GM21447 (cell line): ENCODE data around the gene IQGAP2.
A peak's percentile ranks its signal among the peaks of the same experiment; 100 is the strongest.
"Not testable (repeated sequence)": the region's sequence is repeated elsewhere in the genome, so short reads cannot be mapped to it uniquely, and the experiment has no call there.

ENCODE experiments used
- ATAC-seq: cut with Tn5 transposase; IDR thresholded peaks from one replicate; pipeline ENCODE4 v1.9.1; 2021; ENCODE audit not compliant: unreplicated experiment

Gene IQGAP2

GRCh38 chr5:76402886-76403765 is at the start of gene IQGAP2:
IQGAP2 (plus strand) TSS chr5:76403285; CDS start chr5:76403546, 261 bp downstream.
- ATAC-seq: peak; percentile 45

- no peak for ATAC-seq
These were observed 46.2 kb upstream of the IQGAP2 start for GRCh38 chr5:76356887-76357286.

- ATAC-seq: no peak
These were observed 39.5 kb upstream of the IQGAP2 start for GRCh38 chr5:76363352-76364225.

- no peak for ATAC-seq
These were observed 38.9 kb upstream of the IQGAP2 start for GRCh38 chr5:76364226-76364589.

- ATAC-seq: no peak
These were observed 37.5 kb upstream of the IQGAP2 start for GRCh38 chr5:76365561-76365960.

- no peak for ATAC-seq
These were observed 36.5 kb upstream of the IQGAP2 start for GRCh38 chr5:76366596-76366995.

- peak; percentile 71 for ATAC-seq
These were observed 35.3 kb upstream of the IQGAP2 start for GRCh38 chr5:76367623-76368371.

- no peak for ATAC-seq
These were observed 34.1 kb upstream of the IQGAP2 start for GRCh38 chr5:76368941-76369340.

GRCh38 chr5:76369668-76370067 is 33.4 kb upstream of the IQGAP2 start:
- not testable (repeated sequence) for ATAC-seq

GRCh38 chr5:76371960-76372322 is 31.1 kb upstream of the IQGAP2 start:
- no peak for ATAC-seq

GRCh38 chr5:76372323-76373054 is 30.6 kb upstream of the IQGAP2 start:
- no peak for ATAC-seq

- no peak for ATAC-seq
These were observed 26.8 kb upstream of the IQGAP2 start for GRCh38 chr5:76376148-76376865.

GRCh38 chr5:76376866-76377230 is 26.2 kb upstream of the IQGAP2 start:
- no peak for ATAC-seq

GRCh38 chr5:76378355-76378754 is 24.7 kb upstream of the IQGAP2 start:
- no peak for ATAC-seq

- no peak for ATAC-seq
These were observed 23.8 kb upstream of the IQGAP2 start for GRCh38 chr5:76379316-76379715.

- no peak for ATAC-seq
These were observed 23.2 kb upstream of the IQGAP2 start for GRCh38 chr5:76379855-76380254.

- ATAC-seq: no peak
These were observed 22.6 kb upstream of the IQGAP2 start for GRCh38 chr5:76380346-76381066.

- ATAC-seq: no peak
These were observed 19.8 kb upstream of the IQGAP2 start for GRCh38 chr5:76383126-76383832.

- no peak for ATAC-seq
These were observed 18.9 kb upstream of the IQGAP2 start for GRCh38 chr5:76384189-76384588.
